GM18858 (cell line): Measurements from ENCODE around the gene FAM89B.

ENCODE experiments used
- ATAC-seq: cut with Tn5 transposase; IDR thresholded peaks from one replicate; pipeline ENCODE4 v1.9.1; 2021; ENCODE audit not compliant: unreplicated experiment

Gene FAM89B

DNA sequence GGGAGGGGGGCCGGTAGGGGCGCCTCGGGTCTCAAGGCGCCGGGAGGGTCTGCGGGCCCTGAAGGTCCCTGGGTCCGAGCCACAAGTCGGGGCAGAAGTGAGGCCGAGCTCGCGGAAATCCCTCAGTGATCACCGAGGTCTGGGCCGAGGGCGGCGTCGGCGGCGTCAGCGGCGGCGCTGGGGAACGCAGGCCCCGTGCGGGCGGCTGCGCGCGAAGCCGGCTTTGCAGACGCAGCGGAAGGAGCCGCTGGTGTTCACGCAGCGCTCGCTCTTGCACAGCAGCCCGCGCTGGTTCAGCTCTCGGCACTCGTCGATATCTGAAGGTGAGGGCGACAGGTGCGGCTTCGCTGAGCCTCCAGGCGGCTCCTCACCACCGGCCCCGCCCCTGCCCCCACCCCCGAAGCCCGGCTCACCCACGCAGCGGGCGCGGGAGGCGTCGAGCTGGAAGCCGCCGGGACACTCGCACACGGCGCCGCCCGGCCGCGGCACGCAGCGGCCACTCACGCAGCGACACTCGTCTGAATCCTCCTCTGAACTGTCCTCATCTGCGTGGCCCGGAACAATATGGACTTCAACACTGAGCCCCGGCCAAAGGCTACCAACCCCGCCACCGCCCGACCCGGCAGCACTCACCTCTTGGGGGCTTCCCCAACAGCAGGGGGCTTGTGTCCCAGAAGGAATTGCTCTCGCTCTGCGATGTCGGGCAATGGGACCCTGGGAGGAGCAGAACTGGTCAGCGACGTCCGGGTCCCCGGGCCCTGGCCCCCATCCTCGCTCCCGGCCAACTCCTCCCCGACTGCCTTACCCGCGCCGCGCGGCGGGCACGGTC, 33.2 kb upstream of the FAM89B start:
- no peak for ATAC-seq

DNA sequence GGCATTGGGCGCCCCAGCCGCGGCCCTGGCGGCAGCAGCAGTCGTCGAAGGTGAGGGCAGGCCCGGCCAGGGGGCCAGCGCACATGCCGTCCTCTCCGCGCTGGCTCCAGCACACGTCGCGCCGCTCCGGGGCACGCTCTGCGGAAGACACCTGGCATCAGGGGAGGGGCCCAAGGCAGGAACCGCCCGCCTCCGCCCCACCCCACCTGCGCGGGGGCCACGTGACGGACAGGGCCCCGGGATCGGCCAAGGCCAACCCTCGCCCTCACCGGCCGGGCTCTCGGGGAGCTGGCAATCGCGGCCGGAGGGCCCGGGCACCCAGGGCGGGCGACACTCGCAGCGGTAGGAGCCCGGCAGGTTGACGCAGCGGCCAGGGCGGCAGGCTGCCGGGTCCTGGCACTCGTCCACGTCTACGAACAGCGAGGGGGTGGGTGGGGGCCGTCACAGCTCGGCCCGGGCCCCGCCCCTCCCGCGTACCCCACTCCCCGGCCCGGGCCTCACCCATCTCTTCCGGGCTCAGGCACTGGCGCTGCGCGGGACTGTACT, 32.5 kb upstream of the FAM89B start:
- peak; percentile 5 for ATAC-seq

DNA sequence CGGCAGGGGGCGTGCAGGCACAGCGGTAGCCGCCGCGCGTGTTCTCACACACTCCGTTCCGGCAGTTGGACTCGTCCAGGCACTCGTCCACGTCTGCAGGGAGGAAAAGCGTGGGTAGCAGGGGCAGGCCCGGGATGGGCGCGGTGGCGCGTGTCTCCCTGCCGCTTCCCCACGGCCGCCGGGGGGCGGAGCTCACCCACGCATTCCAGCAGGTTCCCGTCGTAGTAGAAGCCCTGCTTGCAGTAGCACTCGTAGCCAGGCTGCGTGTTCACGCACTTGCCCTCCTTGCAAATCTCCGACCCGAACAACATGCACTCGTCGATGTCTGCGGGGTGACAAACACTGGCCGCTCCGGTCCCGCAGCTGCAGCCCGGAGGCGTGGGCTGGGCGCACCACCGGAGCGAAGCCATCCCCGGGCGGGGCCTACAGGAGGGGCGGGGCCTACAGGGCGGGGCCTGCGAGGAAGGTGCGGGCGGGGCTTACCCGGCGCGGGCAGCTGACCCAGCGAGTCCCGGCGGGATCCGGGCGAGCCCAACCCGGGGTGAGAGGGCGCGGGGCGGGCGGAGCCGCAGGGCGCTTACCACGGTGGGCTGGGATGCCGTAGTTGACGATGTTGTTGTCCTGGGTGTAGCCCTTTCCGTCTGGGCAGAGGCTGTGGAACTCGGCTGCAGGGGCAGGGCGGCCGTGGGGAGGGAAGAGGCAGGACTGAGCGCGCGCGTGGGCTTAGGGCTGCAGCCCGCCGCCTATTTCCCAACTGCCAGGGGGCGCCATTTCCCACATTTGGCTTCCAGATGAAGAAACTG, 31.8 kb upstream of the FAM89B start:
- peak; percentile 43 for ATAC-seq

GRCh38 chr11:65541093-65541982, 31.0 kb upstream of the FAM89B start:
- ATAC-seq: no peak

- ATAC-seq: no peak
Observed at GRCh38 chr11:65542738-65543390, 29.5 kb upstream of the FAM89B start.

DNA sequence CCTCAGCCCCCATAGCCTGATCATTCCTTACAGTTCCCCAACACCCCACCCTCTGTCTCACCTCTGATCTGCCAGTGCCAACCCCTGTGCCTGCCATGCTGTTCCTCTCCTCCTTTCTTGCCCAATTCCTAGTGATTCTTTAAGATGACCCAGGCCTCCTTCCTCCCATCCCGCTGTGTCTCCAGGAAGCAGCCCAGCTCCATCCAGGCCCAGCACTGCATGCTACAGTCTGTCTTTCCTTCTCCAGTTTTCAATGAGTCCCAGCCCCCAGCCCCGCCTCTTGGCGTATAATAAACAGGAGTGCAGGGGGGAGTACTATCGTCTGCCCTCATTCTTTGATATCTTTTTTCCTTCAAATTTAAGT, 26.5 kb upstream of the FAM89B start:
- no peak for ATAC-seq

DNA sequence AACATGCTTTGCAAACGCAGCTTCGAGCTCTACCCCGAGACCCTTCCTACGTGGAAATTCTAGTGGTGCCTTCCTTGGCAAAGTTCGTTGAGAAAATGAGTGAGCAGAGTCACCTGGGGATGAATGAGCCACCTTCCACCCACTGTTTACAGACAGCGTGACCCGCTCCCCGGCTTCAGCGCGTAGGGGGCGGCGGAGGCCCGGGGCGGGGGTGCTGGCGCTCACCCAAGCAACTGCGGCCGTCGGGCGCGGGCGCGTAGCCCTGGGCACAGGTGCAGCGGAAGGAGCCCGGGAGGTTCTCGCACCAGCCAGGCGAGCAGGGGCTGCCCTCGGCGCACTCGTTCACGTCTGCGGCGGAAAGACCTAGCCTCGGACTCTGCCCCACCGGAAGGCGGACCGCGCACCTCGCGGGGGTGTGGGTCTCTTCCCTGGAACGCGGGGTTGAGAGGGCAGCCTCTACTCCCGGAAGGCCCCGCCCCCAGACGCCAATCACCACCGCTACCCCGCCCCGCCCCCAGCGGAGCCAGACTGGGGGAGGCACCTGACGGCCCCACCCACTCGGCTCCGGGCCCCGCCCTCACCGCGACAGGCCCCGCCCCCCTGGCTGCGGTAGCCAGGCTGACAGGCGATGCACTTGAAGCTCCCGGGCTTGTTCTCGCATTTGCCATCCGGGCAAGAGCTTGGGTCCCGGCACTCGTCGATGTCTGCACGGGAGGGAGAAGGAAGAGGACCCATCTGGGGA, 25.9 kb upstream of the FAM89B start:
- peak; percentile 45 for ATAC-seq

DNA sequence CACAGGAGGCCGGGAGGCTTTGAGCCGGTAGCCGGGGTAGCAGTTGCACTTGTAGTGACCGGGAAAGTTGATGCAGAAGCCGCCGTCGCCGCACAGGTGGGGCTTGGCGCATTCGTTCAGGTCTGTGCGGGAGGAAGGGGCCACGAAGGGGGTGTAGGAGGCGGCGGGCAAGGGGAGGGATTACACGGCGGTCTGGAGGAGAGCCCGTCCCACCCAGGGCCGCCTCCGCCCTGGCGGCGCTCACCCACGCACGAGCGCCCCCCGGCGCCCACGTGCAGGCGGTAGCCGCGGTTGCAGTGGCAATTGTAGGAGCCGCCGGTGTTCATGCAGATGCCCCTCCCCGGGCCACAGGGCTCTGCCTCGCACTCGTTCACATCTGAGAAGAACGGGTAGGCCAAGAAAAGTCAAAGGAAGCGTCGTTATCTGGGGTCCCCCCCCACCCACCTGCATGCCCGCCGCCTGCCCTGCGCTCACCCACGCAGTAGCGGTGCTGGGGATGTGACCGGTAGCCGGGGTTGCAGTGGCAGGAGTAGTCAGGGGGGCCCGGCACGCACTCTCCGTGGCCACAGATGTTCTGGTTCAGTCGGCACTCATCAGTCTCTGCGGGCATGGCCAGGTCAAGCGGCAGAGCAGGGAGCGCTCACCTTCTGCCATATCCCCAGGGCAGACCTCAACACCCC, 24.8 kb upstream of the FAM89B start:
- ATAC-seq: no peak

- ATAC-seq: no peak
Observed at GRCh38 chr11:65548395-65548794, 23.9 kb upstream of the FAM89B start.

GRCh38 chr11:65549096-65549495, 23.2 kb upstream of the FAM89B start:
- no peak for ATAC-seq

DNA sequence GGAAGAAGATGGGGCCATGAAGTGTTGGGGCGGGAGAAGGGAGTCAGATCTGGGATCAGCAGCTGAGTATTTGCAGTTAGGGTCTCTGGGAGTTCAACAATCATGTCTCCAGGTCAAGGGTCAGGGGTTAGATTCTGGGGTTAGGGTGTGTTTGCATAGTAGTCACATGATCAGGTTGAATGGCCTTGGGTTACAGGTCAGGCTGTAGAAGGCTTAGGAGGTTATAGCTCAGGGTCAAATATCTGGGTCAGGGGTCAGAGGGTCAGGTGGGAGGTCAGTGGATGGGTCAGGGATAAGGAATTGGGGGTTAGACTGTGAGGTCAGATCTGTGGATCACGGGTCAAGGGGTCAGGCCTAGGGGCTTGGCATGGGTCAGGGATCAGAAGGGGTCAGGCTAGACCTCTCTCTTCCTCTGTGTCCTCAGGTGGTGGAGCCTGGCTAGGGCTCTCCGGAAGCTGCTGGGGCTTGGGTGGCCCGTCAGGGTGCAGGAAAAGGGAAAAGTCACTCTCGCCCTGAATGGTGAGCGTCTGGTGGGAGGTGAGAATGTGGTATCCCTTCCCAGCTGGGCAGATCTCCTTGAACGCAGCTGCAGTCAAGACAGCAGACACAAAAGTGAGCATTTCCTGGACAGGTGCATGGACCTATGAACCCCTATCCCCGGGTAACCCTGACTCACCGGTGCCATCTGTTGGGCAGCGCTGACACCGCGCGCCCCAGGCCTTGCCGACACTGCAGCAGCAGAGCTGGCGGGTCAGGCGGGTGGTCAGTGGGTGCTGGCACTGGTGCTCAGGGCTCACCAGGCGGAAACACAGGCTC, 20.6 kb upstream of the FAM89B start:
- ATAC-seq: no peak

DNA sequence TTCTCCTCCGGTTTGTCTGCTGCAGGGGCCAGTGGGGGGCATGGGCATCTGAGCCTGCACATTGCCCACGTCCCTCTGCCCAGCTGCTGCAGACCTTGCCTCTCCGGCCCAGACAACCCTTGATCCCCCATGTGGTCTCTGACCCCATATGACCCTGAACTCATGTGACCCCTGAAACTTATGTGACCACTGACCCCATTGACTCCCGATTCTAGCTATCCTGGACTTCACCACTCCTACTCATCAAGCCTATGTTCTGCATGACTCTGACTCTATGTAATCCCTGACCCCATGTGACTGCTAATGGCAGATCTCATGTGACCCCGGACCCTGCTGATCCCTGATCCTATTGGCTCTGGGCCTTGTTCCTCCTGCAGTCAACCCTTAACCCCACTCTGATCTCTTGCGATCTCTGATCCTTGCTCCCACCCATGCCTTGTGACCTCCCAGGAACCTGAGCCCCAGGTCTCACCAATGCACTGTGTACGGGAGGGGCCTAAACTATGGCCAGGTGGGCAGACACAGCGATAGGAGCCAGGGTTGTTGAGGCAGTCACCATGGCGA, 19.9 kb upstream of the FAM89B start:
- ATAC-seq: no peak

- ATAC-seq: no peak
Observed at GRCh38 chr11:65553301-65554001, 18.9 kb upstream of the FAM89B start.

DNA sequence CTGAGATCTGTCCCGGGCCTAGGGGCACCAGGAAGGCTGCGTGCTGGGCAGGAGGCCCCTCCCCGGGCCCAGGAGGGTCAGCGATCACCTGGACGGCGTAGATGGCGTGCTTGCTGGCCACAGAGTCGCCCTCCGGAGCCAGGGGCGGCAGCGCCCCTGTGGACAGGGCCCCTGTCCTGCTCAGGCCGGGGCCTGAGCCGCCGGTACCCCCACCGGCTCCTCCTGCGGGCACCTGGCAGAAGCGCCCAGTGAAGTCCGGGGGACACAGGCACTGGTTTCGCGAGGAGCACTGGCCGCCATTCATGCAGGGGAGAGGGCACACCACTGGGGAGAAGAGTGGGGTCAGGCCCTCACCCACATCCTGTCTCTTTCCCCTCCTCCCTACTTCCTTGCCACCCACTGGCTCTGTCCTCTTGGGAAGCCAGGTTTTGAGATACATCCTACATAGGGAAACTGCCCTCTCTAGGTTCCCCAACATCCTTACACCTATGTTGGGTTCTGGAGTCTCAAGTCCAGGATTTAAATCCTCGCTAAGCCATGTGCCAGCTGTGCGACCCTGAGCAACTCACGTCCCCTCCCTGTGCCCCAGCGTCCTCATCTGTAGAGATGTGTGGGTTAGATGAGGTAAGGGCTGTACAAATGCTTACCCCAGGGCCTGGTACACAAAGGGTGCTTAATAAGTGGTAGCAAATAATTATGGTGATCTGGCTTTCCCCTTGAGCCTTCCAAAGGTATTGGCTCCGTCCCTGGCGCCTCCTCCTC, 18.1 kb upstream of the FAM89B start:
- no peak for ATAC-seq

GRCh38 chr11:65554842-65555430, 17.4 kb upstream of the FAM89B start:
- ATAC-seq: no peak

DNA sequence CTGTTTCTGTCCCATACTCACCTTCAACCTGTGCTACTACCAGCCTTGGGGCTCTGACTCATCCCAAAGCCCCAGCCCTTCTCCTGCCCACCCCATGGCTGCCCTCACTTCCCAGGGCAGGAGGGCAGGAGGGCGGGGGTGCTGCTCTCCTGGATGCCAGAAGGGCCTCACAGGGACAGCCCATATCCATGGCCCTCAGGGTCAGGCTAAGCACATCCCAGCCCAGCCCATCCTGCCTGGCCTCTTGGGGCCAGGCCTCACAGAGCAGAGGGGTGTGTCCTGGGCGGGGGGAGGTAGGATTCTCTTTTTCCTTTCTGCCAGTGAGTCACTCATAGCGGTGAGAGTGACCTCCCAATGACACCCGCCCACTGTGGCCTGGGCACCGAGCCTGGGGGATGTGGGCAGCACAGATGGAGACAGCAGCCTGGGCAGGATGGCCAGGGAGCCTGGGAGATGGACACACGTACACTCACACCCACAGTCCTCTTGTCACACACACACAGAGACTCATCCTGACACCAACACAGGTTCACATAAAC, 16.6 kb upstream of the FAM89B start:
- no peak for ATAC-seq
